ENCODE data around the gene EP400.

EP400 gene

DNA sequence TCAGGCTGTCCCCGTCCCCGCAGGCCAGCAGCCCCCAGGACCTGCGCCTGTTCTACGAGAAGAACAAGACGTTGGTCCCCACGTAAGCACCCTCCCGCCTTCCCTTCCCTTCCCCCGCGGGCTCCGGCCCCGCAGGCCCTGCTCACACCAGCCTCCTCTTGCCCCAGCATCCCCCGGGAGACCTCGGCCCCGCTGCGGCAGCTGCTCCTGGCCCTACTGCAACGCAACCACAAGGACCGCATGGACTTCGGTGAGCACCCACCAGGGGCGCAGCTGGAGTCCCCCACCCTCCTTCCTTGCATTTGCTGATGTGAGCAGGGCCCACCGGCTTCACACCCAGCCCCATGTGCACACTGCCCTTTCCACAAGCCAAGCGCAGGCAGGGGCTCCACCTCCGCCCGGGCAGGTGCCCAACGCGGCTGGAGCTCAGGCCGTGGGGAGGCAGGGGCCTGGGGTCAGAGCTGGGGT is 40.0 kb upstream of the EP400 start:
- DNase-seq (ENCODE audit: low read depth) = no peak
- TF ChIP-seq, protein P1, sequence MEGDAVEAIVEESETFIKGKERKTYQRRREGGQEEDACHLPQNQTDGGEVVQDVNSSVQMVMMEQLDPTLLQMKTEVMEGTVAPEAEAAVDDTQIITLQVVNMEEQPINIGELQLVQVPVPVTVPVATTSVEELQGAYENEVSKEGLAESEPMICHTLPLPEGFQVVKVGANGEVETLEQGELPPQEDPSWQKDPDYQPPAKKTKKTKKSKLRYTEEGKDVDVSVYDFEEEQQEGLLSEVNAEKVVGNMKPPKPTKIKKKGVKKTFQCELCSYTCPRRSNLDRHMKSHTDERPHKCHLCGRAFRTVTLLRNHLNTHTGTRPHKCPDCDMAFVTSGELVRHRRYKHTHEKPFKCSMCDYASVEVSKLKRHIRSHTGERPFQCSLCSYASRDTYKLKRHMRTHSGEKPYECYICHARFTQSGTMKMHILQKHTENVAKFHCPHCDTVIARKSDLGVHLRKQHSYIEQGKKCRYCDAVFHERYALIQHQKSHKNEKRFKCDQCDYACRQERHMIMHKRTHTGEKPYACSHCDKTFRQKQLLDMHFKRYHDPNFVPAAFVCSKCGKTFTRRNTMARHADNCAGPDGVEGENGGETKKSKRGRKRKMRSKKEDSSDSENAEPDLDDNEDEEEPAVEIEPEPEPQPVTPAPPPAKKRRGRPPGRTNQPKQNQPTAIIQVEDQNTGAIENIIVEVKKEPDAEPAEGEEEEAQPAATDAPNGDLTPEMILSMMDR (IDR thresholded peaks at IDR 0.05; ENCODE audit: control insufficient read depth, extremely low read depth, insufficient read depth) = no peak
- no peak overlapping the region for H3K4me3 ChIP-seq (ENCODE audit: low read depth, low read length)

DNA sequence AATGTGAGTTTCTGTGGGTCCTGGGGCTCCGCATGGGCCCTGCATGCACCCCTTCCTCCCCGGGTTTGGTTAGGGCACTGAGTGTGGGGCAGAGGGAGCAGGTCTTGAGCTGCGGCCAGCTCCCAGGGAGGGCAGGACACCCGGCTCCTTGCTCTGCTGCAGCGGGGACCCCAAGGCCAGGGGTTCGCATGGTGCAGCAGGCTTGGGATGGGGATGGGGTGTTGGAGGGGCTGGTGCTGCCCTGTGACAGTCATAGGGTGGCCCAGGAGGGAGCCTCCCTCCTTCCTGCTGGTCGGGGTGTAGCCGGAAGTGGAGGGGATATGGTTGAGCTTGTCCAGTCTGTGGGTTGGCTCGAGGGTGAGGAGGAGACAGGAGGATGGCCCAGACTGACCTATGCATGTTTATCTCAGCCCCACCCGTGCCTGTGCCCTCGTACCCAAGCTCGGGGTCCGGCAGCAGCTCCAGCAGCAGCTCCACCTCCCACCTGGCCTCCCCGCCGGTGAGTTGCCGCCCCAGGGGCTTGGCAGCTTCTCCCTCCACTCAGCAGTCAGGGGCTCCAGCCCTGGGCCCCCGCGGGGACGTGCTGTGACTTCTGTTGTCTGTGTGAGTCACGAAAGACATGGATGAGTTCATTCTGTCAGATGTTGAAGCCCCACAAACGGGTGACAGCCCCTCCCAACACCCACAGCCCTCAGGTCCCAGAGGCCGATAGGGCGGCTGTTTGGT is 39.3 kb upstream of the EP400 start:
- no peak overlapping the region for H3K4me3 ChIP-seq (ENCODE audit: low read depth, low read length)
- TF ChIP-seq, protein P1 (IDR thresholded peaks at IDR 0.05; ENCODE audit: control insufficient read depth, extremely low read depth, insufficient read depth) = no peak
- DNase-seq (ENCODE audit: low read depth) = no peak

DNA sequence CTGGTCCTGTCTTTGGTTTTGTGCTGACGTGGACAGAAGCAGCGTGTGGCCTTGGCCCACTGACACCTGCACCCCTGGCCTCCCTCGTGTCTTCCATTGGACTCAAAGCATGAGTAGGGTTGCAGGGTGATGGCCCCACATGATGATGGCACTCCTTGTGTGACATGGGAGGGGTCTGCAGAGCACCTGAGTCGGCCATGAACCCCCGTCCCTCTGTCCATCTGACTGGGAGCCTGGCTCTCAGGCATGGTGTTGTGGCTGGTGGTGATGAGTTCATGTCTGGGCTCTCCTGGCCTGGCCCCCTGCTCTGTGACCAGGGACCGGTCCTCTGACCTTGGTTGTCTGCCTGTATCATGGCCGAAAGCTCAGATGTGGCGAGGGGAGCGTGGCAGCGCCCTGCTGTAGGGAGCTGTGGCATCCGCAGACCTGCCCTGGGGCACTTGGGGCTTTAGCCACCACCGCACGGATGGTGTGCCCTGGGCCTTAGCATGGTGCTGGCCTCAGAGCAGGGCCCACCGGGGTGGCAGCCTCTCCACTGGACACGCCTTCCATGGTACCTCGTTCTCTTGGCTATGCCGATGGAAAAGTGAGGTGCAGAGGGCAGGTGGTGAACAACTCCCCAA is 38.6 kb upstream of the EP400 start:
- no peak for DNase-seq (ENCODE audit: low read depth)
- no peak overlapping the region for H3K4me3 ChIP-seq (ENCODE audit: low read depth, low read length)
- TF ChIP-seq, protein P1 (IDR thresholded peaks at IDR 0.05; ENCODE audit: control insufficient read depth, extremely low read depth, insufficient read depth) = no peak

DNA sequence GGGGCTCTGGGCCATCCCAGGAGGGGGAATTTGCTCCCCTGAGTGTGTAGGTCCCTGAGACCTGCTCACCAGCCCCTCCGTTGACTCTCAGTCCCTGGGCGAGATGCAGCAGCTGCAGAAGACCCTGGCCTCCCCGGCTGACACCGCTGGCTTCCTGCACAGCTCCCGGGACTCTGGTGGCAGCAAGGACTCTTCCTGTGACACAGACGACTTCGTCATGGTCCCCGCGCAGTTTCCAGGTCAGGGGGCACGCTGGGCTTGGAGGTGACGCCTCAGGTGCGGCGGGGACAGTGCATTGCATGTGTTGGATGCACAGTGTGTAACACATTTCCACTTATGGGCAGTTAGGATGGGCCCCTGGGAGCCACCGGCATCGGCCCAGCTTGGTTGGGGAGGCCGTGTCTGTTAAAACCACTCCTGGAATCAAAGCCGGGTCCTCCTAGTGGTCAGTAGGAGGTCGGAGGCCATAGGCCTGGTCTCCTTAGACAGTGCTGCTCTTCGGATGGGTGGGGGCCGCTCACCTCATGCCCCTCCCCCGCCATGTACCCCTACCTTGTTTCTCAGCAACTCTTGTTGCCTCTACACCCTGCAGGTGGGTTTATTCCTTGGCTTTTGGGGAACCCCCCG is 37.8 kb upstream of the EP400 start:
- TF ChIP-seq, protein P1 (IDR thresholded peaks at IDR 0.05; ENCODE audit: control insufficient read depth, extremely low read depth, insufficient read depth) = no peak
- no peak for DNase-seq (ENCODE audit: low read depth)

DNA sequence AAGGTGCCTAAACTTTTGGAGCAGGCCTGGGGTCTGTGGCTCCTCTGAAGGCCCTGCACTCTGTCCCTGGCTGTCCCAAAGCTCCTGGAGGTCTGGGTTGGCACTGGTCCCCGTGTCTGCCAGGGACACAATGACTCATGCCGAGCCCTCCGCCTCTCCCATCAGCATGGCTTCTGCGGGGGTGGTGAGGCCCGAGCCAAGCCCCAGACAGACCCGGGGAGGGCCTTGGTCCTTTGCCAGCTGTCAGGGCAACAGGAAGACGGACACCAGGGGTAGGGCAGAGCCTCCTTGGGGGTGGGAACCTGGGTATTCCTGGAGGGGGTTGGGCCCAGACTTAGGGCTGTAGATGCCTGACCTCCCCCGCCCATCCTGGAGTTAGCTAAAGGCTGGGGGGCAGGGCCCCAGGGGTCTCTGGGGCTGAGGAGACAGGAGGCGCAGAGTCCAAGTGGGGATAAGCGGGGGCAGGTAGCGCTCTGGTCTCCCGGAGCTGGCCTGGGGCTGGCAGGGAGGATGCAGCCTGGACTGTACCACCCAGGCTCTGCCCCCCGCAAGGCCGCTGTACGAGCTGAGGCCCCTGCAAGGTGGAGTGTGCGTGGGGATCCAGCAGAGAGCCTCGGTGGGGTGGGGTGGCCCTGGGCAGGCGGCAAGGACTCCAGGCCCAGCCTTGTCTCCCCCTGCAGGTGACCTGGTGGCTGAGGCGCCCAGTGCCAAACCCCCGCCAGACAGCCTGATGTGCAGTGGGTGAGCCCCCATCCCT is 37.0 kb upstream of the EP400 start:
- DNase-seq (ENCODE audit: low read depth) = no peak
- TF ChIP-seq, protein P1 (IDR thresholded peaks at IDR 0.05; ENCODE audit: control insufficient read depth, extremely low read depth, insufficient read depth) = no peak
- no peak overlapping the region for H3K4me3 ChIP-seq (ENCODE audit: low read depth, low read length)

More for the DNA sequence above, 37.8 kb upstream of the EP400 start:
- H3K4me3 ChIP-seq (ENCODE audit: low read depth, low read length) = no peak overlapping the region

DNA sequence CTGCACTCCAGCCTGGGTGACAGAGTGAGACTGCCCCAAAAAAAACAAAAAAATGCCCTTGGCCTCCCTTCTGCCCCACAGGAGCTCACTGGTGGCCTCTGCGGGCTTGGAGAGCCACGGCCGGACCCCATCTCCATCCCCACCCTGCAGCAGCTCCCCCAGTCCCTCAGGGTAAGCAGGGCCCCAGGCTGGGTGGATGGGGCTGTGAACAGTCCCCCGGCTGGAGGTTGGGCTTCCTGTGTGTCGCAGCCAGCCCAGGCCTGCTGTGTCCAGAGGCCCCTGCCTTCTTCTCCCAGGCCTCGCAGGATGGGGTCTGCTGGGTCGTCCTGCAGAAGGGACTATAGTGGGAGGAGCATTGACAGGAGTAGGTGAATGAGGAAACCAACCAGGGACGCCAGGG is 36.1 kb upstream of the EP400 start:
- TF ChIP-seq, protein P1 (IDR thresholded peaks at IDR 0.05; ENCODE audit: control insufficient read depth, extremely low read depth, insufficient read depth) = no peak
- H3K4me3 ChIP-seq (ENCODE audit: low read depth, low read length) = no peak overlapping the region
- no peak for DNase-seq (ENCODE audit: low read depth)

Measured in LNCaP clone FGC (cell line).